Activated naive CD4-positive, alpha-beta T cell treated with anti-CD3 and anti-CD28 coated beads for 36 hours (primary cell): ENCODE data around the gene FOXP1. TPM values are rescaled to one million over a fixed set of nuclear protein-coding genes. Genes with fewer than 3 reads are reported as not detected.

Experiments
- CTCF ChIA-PET: fragments of 350-600 bp; sonication (Branson Sonifier 250); formaldehyde crosslinking; loops from one replicate; lab custom pipeline; 2021; ENCODE audit warnings: antibody characterized with exemption; lab: Charles Lee
- DNase-seq: peaks from one replicate; pipeline ENCODE4 v3.0.0-alpha.2; 2020
- H3K27ac Mint-ChIP-seq: one replicate; pipeline ENCODE4 v1.8.0; 2021; ENCODE audit warnings: mild to moderate bottlenecking, mixed read lengths
- H3K27me3 Mint-ChIP-seq: one replicate; pipeline ENCODE4 v1.8.0; 2021; ENCODE audit warnings: low read depth, mixed read lengths
- H3K36me3 Mint-ChIP-seq: one replicate; pipeline ENCODE4 v1.8.0; 2021; ENCODE audit warnings: low read depth, mixed read lengths
- H3K4me1 Mint-ChIP-seq: one replicate; pipeline ENCODE4 v1.8.0; 2021; ENCODE audit warnings: low read depth, mixed read lengths
- H3K4me3 Mint-ChIP-seq: one replicate; pipeline ENCODE4 v1.8.0; 2021; ENCODE audit warnings: mild to moderate bottlenecking, moderate library complexity, mixed read lengths
- H3K9me3 Mint-ChIP-seq: one replicate; pipeline ENCODE4 v1.8.0; 2021; ENCODE audit warnings: mixed read lengths
- intact Hi-C: fragments of 100-400 bp; cut with micrococcal nuclease; formaldehyde crosslinking; loops from one replicate; pipeline ENCODE4 v1.15.1; 2023
- total RNA-seq, 2 experiments: library from RNA; stranded (reverse); gene quantifications; one replicate each; pipeline ENCODE4 v1.2.3, GENCODE V29; 2021

The FOXP1 gene
- total RNA-seq, 2 experiments from 2014 or later: 95.2 to 97.4 TPM

DNA sequence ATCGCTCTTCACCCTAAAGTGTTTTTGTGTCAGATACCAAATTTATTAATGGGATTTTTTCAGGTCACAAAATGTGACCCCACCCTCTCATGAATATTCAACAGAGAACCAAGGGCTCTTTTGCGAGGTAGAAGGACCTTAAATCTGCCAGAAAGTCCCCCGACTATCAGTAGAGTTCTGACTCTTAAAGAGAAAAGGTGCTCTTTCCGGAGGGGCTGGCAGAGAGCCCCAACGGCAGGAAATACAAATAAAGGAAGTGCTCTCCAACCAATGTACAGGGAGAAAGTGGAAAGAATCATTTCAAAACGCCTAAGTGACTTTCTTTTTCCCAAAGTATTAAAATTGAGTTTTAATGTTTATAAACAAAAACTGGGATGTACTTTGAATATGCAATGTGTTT, 517.2 kb downstream of the FOXP1 start:
- Mint-ChIP-seq H3K4me3 (peak overlapping the region; percentile 84), H3K9me3 (no peaks in the 10 kb centered on the region), H3K36me3 (peaks cover 3% of the 10 kb centered on the region), H3K4me1 (peaks cover 56% of the 10 kb centered on the region), H3K27me3 (no peaks in the 10 kb centered on the region), H3K27ac (peak overlapping the region; percentile 97)
- intact Hi-C loops: loop anchor here (1.0 to 5.0 kb wide), 4 partner anchors 9 to 426 kb away; no protein-coding TSS in a partner anchor
- peak; percentile 68 for DNase-seq
- CTCF ChIA-PET: no interaction called here

- peak overlapping the region; percentile 97 for H3K27ac Mint-ChIP-seq
- CTCF ChIA-PET: interaction anchor here (0.6 to 1.6 kb wide), 3 partner anchors 11 to 239 kb away, joined by 3 to 4 read pairs (median 3); no protein-coding TSS in a partner anchor
- H3K4me3 Mint-ChIP-seq: peak overlapping the region; percentile 84
Observed at GRCh38 chr3:71065764-71066013, 517.8 kb downstream of the FOXP1 start.

GRCh38 chr3:71064956-71065763, 518.4 kb downstream of the FOXP1 start:
- peak; percentile 56 for DNase-seq
- peaks cover 52% of the 10 kb centered on the region for H3K4me1 Mint-ChIP-seq
- peak overlapping the region; percentile 84 for H3K4me3 Mint-ChIP-seq
- H3K27ac Mint-ChIP-seq: peak overlapping the region; percentile 97
- no peaks in the 10 kb centered on the region for H3K9me3 Mint-ChIP-seq
- H3K36me3 Mint-ChIP-seq: peaks cover 3% of the 10 kb centered on the region
- intact Hi-C loops: loop anchor here (1.0 to 5.0 kb wide), 4 partner anchors 377 to 1983 kb away; partner anchors contain the start of genes ARL6IP5 and UBA3
- no peaks in the 10 kb centered on the region for H3K27me3 Mint-ChIP-seq
- CTCF ChIA-PET: interaction anchor here (0.6 to 1.6 kb wide), 5 partner anchors 9 to 239 kb away, joined by 3 to 6 read pairs (median 3); no protein-coding TSS in a partner anchor

More at GRCh38 chr3:71065764-71066013, 517.8 kb downstream of the FOXP1 start:
- intact Hi-C loops: loop anchor here (1.0 to 5.0 kb wide), 4 partner anchors 8 to 427 kb away; no protein-coding TSS in a partner anchor
- Mint-ChIP-seq H3K4me1 (peaks cover 53% of the 10 kb centered on the region), H3K27me3 (no peaks in the 10 kb centered on the region), H3K36me3 (peaks cover 3% of the 10 kb centered on the region), H3K9me3 (no peaks in the 10 kb centered on the region)
- no peak for DNase-seq

GRCh38 chr3:71064291-71064955, 519.1 kb downstream of the FOXP1 start:
- H3K27ac Mint-ChIP-seq: no peak overlapping the region
- intact Hi-C loops: loop anchor here (1.0 to 5.0 kb wide), 3 partner anchors 378 to 1982 kb away; partner anchors contain the start of genes ARL6IP5 and UBA3
- peak; percentile 69 for DNase-seq
- H3K27me3 Mint-ChIP-seq: no peaks in the 10 kb centered on the region
- CTCF ChIA-PET: interaction anchor here (1.2 to 1.6 kb wide), 6 partner anchors 10 to 161 kb away, joined by 3 to 6 read pairs (median 3); no protein-coding TSS in a partner anchor
- H3K4me3 Mint-ChIP-seq: no peak overlapping the region
- peaks cover 51% of the 10 kb centered on the region for H3K4me1 Mint-ChIP-seq
- no peaks in the 10 kb centered on the region for H3K9me3 Mint-ChIP-seq
- H3K36me3 Mint-ChIP-seq: peaks cover 3% of the 10 kb centered on the region

- peaks cover 3% of the 10 kb centered on the region for H3K36me3 Mint-ChIP-seq
- DNase-seq: peak; percentile 79
- CTCF ChIA-PET: interaction anchor here (1.1 to 1.6 kb wide), 6 partner anchors 10 to 522 kb away, joined by 3 to 5 read pairs (median 3); no protein-coding TSS in a partner anchor
- no peaks in the 10 kb centered on the region for H3K27me3 Mint-ChIP-seq
- peaks cover 49% of the 10 kb centered on the region for H3K4me1 Mint-ChIP-seq
- no peak overlapping the region for H3K4me3 Mint-ChIP-seq
- no peaks in the 10 kb centered on the region for H3K9me3 Mint-ChIP-seq
- no peak overlapping the region for H3K27ac Mint-ChIP-seq
- intact Hi-C loops: loop anchor here (1.0 to 5.0 kb wide), 15 partner anchors 14 to 1982 kb away; partner anchors contain the start of genes ARL6IP5 and UBA3
Observed at GRCh38 chr3:71063773-71064290, 519.7 kb downstream of the FOXP1 start.

- Mint-ChIP-seq H3K4me1 (peaks cover 50% of the 10 kb centered on the region), H3K27me3 (no peaks in the 10 kb centered on the region), H3K27ac (no peak overlapping the region), H3K9me3 (no peaks in the 10 kb centered on the region), H3K4me3 (no peak overlapping the region), H3K36me3 (peaks cover 3% of the 10 kb centered on the region)
- DNase-seq: peak; percentile 59
- intact Hi-C loops: loop anchor here (1.0 to 5.0 kb wide), 14 partner anchors 13 to 1981 kb away; partner anchors contain the start of genes ARL6IP5 and UBA3
- CTCF ChIA-PET: interaction anchor here (1.1 to 1.6 kb wide), 6 partner anchors 24 to 522 kb away, joined by 3 to 5 read pairs (median 3); no protein-coding TSS in a partner anchor
Observed at GRCh38 chr3:71062952-71063772, 520.4 kb downstream of the FOXP1 start.

GRCh38 chr3:71062037-71062932, 521.2 kb downstream of the FOXP1 start:
- Mint-ChIP-seq H3K9me3 (no peaks in the 10 kb centered on the region), H3K27me3 (no peaks in the 10 kb centered on the region), H3K4me3 (no peak overlapping the region), H3K36me3 (peaks cover 3% of the 10 kb centered on the region), H3K27ac (no peak overlapping the region), H3K4me1 (peaks cover 50% of the 10 kb centered on the region)
- CTCF ChIA-PET: interaction anchor here (0.6 to 2.7 kb wide), 7 partner anchors 14 to 523 kb away, joined by 3 to 12 read pairs (median 3); no protein-coding TSS in a partner anchor
- no peak for DNase-seq
- intact Hi-C loops: loop anchor here (2.0 to 5.0 kb wide), 5 partner anchors 205 to 1980 kb away; partner anchors contain the start of genes ARL6IP5 and UBA3

GRCh38 chr3:71061581-71061980, 521.9 kb downstream of the FOXP1 start:
- intact Hi-C loops: loop anchor here (5.0 kb wide), 2 partner anchors 381 to 1979 kb away; partner anchors contain the start of genes ARL6IP5 and UBA3
- no peaks in the 10 kb centered on the region for H3K27me3 Mint-ChIP-seq
- peaks cover 50% of the 10 kb centered on the region for H3K4me1 Mint-ChIP-seq
- DNase-seq: no peak
- peaks cover 3% of the 10 kb centered on the region for H3K36me3 Mint-ChIP-seq
- H3K27ac Mint-ChIP-seq: no peak overlapping the region
- H3K4me3 Mint-ChIP-seq: no peak overlapping the region
- no peaks in the 10 kb centered on the region for H3K9me3 Mint-ChIP-seq
- CTCF ChIA-PET: interaction anchor here (0.6 to 2.7 kb wide), 5 partner anchors 13 to 247 kb away, joined by 3 to 12 read pairs (median 3); no protein-coding TSS in a partner anchor

- Mint-ChIP-seq H3K36me3 (peaks cover 3% of the 10 kb centered on the region), H3K27ac (no peak overlapping the region), H3K27me3 (no peaks in the 10 kb centered on the region), H3K4me3 (peak overlapping the region; percentile 74), H3K9me3 (no peaks in the 10 kb centered on the region), H3K4me1 (peaks cover 52% of the 10 kb centered on the region)
- intact Hi-C loops: loop anchor here (5.0 kb wide), 2 partner anchors 381 to 1979 kb away; partner anchors contain the start of genes ARL6IP5 and UBA3
- CTCF ChIA-PET: interaction anchor here (0.8 to 2.7 kb wide), 6 partner anchors 9 to 240 kb away, joined by 3 to 12 read pairs (median 4); no protein-coding TSS in a partner anchor
- no peak for DNase-seq
Observed at GRCh38 chr3:71061037-71061436, 522.5 kb downstream of the FOXP1 start.

DNA sequence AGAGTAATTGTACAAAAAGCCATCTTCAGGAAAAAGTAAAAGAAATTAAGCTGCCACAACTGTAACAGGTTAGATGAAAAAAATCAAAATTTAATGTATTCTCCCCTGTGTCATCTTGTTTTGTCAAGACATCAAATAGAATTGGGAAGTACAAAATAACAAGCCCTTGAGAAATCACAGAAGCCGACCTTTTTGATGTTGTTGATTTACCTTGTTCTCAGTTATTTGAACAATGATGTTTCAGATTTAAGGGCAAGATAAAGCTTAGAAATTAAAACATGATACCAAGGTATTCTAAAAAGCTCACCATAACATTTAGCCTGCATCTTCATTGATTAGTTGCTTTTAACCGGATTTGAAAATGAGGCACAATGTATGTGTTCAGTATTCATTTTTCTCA, 523.0 kb downstream of the FOXP1 start:
- H3K27ac Mint-ChIP-seq: no peak overlapping the region
- DNase-seq: no peak
- CTCF ChIA-PET: interaction anchor here (0.9 to 2.7 kb wide), 5 partner anchors 9 to 240 kb away, joined by 3 to 12 read pairs (median 4); no protein-coding TSS in a partner anchor
- H3K4me1 Mint-ChIP-seq: peaks cover 57% of the 10 kb centered on the region
- peak overlapping the region; percentile 74 for H3K4me3 Mint-ChIP-seq
- H3K9me3 Mint-ChIP-seq: no peaks in the 10 kb centered on the region
- peaks cover 7% of the 10 kb centered on the region for H3K36me3 Mint-ChIP-seq
- H3K27me3 Mint-ChIP-seq: no peaks in the 10 kb centered on the region
- intact Hi-C loops: loop anchor here (5.0 kb wide), 2 partner anchors 382 to 1978 kb away; partner anchors contain the start of genes ARL6IP5 and UBA3
